AML-193 (cell line): Measurements from ENCODE around the gene CRIP2.

Source experiments
- DNase-seq, 2 experiments: peaks; one replicate each; lab custom pipeline; 2025; lab: John Stamatoyannopoulos, UW

The CRIP2 gene

DNA sequence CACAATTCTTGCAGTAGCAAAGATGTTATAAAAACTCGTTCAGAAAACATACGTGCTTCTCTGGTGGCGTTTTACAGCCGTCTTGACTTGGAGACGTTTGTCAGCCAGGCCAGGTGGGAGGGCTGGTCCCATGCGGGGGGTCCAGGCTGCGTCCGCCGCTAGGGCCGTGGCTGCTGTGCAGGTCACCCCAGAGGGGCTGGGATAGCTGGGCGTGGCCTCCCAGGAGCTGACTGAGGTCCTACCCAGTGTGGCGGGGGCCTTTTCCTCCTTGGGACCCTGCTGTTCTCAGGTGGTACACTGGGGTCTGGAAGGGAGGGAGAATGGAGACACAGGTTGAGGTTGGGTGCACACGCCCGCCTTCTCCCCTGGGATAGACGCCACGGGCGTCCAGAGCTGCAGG lies 29.8 kb upstream of the CRIP2 start:
- no peak for DNase-seq

DNA sequence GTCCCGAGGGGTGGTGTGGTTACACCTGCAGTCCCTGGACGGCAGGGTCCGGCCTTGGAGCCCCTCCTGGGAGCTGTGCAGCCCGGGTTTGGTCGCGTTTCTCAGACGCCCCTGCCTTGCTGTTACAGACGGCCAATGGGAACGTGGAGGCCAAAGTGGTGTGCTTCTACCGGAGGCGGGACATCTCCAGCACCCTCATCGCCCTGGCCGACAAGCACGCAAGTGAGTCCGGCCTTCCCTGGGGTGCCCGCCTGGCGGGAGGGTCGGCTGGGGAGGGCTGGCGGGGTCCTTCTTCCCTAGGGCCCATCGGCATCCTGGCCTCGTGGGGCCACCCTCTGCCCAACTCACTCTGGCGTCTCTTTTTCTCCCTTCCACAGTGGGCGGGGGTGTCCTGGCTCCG lies 29.3 kb upstream of the CRIP2 start:
- no peak for DNase-seq

DNA sequence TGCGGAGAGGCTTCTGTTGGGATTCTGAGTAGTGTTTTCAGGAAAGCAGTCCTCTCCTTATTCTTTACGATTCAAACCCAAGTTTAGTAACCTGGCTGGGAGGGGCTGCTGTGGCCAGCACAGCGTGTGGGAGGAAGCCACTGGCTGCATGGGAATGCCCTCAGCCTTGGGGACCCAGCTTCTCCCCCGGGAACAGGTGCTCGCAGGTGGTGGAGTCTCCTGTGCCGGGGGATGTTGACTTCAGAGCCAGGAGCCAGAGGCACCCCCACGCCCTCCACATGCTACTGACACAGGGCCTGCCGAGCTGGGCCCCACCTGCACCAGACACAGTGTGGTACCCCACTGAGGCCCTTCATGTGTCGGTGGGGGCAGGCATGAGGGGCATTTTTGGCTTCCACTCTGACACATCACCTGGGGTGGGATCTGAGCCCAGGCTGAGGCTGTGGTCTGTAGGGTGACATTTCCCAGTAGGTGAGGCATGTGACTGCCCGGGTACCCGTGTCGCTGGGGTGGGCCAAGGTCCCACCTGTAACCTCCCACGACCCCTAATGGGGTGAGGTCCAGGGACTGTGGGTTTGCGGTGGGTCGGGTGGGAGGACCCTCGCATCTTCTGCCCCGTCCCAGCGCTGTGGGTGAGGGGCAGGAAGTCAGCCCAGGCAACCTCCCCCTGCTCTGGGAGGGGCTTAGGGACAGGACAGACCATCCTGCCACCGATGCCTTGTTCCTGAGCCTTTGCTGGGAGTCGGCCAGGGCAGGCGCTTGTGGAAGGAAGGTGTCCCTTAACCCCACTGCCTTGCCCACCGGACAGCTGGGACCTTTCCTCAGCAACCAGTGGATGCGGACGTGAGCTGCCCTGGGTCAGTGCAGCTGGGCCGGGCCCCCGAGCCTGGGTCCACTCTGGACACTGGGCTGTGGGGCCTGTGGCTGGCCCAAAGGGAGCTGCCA lies 28.4 kb upstream of the CRIP2 start:
- DNase-seq = no peak

DNA sequence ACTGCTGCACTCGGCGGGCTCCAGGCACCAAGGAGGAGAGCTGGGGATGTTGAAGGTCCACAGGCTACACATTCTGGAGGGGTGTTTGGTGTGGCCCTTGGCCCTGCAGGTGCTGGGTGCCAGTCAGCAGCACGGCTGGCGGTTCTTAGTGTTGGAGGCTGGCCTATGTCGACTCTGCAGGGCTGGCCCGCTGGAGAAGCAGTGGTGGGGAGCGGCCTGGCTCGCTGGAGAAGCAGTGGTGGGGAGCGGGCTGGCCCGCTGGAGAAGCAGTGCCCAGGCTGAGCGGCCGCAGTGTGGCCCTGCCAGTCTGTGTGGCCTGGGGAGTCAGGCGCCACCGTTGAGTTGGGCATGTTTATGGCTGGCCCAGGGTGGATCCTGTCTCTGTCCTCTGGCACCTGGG lies 27.6 kb upstream of the CRIP2 start:
- DNase-seq = no peak

DNA sequence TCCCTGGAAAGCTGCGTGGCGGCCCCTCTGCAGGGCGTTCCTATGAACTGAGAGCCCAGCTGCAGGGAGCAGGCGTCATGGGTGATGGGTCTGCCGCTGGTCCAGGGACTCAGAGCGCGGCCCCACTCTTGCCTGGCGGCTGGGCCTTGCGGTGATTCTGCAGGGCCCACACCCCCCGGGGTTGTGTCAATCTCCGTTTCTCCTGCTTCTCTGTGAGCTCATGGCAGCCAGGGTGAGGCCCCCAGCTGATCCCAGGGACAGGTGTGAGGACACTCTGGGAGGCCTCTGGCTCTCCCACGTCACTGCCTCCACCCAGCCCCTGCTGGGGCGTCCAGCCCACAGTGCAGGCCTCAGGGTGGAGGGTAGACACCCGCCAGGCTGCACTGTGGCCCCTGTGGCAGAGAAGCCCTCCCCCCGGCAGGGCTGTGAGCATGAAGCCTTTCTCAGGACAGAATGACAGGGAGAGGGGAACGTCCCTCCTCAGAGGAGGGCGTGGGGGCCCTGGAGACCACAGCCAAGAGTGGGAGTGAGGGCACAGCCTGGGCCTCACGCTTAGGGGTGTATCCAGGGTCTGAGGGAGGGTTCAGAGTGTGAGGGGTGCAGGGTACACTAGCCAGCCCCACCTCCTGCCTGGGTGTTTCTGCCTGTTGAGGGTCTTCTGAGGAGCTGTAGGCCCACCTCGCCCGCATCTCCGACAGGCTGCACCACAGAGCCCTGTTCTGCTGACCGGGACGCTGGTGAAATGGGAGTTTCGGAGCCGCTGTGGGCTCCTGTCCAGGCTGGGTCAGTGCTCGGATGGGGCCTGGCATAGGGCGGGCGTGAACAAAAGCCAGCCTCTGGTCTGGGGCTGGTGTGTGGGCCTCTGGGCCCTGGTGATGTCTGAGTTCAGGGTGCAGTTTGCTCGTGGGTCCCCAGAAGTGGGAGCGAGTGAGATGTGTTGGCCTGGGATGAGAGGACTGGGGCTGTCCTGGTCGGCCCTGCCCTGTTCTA lies 26.7 kb upstream of the CRIP2 start:
- DNase-seq = no peak

DNA sequence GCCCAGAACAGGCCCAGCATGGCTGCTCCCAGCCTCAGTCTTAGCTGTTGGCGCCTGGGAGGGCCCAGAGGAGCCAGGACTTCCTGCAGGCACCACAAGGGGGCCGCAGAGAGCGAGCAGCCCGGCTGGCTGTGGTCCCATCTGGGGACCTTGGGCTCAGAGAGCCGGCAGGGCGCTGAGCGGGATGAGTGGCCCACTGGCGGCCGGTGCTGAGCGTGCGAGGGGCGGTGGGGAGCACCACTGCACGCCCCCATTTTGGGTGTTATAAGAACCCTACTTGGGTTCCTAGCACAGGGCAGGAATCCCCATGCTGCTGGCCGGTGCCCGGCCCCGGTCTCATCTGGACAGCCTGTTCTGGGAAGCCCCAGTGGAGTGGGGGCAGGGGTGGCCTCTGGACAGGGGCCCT lies 25.9 kb upstream of the CRIP2 start:
- no peak for DNase-seq

DNA sequence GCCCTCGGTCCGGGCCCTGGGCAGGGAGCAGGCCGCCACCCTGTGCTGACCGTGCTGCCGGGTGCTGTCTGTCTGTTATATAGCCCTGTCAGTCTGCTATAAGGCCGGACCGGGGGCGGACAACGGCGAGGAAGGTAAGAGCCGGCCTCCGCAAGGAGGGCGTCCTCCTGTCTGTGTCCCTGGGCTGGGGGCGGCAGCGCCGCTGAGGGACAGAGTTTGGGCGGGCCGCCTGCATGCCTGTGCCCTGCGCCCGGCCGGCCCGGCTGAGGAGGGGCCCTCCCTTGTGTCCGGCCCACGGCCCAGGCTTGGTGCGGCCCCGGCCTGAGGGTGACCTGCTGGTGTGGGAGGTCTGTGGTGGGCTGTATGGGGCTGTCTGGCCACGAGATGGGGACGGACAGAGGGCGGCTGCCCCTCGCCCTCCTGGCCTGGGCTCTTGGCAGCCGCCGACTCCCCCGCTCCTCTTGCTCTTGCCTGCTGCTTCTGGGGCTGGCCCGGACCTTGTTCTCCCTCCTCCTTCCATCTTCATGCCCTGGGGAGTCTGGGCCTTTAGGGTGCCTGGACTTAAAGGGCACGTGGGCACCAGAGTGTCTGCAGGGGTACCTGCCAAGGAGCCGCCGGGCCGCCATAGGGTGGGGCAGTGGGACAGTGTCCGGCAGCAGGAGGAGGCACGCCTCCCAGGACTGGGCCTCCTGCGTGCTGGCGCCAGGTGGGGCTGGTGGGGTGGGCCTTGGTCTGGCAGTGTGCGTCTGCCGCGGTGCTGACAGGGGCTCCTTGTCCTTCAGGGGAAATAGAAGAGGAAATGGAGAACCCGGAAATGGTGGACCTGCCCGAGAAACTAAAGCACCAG lies 25.1 kb upstream of the CRIP2 start:
- DNase-seq = no peak

DNA sequence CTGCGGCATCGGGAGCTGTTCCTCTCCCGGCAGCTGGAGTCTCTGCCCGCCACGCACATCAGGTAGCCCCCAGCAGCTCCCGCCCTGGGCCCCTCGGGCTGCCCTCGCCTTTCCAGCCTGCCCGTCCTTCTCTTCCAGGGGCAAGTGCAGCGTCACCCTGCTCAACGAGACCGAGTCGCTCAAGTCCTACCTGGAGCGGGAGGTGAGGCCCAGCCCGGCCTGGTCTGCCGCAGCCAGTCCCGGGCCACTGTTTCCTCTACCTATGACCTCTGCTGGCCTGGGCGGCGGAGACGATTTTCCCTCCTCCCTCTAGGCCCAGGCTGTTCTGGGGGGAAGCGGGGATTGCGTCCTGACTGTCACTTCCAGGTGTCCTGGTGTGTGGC lies 24.5 kb upstream of the CRIP2 start:
- DNase-seq = no peak

DNA sequence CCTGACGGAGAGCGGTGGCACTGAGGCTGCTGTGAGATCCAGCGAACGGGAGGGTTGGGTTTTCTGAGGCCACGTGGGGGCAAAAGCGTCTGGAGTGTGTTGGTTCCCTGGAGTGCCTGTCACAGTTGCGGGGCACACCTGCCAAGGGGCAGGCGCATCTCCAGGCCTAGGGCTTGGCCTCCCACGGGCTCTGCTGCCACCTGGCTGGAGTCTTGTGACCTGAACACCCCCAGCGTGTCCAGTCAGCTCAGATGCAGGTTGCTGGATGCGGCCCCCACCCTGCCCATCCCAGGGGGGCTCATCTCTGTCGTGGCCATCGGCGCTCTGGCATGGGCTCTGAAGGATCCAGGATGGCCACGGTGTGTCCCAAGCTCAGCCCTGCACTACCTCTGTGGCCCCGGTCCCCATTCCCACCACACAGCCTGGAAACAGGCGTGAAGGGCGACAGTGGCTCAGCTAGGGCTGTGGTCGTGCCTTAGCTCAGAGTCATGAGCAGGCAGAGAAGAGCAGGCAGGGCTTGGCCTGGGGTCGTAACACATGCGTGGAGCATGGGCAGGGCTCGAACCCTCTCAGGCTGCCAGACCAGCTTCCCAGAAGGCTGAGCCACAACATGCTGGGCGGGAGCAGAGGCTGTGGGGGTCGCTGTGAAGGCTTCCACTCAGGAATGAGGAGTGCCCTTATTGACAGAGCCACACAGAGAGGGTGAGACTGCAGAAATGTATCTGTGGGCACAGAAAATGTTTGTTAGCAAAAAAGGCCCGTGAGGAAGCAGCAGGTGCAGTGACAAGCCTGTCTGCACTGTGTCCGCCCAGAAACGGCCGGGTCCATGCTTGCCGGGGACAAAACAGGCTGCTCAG lies 23.5 kb upstream of the CRIP2 start:
- no peak for DNase-seq

DNA sequence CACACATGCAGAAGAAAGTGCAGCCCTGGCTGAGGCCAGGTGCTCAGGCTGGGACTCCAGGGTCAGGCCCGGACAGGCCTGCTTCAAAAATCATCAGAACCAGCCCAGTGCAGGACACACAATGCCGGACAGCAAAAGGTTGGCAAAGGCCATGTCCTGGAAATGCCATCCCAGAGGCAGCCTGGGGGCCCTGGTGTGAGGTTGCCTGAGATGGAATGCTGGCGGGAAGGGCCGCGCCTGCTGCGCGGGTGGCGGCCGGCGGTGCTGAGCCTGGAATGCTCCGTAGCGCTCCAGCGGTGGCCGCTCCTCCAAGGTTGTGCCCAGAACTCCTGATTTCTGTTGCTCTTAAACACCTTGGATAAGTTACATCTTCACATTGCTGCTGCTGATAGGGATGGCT lies 21.7 kb upstream of the CRIP2 start:
- no peak for DNase-seq

DNA sequence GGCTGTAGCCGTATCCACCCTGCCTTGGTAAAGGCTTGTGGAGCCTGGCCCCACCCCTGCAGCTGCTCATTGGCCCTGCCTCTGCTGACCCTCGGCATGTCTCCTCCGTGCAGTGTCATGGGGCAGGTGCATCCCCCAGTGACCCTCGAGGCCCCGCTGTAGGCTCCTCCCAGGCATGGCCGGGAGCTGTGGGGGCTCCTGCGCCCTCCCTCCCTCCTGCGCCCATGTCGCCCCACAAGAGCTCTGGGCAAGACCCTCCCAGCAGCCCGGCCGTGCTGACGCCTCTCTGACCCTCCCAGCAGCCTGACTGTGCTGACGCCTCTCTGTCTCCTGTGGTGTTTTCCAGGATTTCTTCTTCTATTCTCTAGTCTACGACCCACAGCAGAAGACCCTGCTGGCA lies 20.8 kb upstream of the CRIP2 start:
- DNase-seq = no peak

DNA sequence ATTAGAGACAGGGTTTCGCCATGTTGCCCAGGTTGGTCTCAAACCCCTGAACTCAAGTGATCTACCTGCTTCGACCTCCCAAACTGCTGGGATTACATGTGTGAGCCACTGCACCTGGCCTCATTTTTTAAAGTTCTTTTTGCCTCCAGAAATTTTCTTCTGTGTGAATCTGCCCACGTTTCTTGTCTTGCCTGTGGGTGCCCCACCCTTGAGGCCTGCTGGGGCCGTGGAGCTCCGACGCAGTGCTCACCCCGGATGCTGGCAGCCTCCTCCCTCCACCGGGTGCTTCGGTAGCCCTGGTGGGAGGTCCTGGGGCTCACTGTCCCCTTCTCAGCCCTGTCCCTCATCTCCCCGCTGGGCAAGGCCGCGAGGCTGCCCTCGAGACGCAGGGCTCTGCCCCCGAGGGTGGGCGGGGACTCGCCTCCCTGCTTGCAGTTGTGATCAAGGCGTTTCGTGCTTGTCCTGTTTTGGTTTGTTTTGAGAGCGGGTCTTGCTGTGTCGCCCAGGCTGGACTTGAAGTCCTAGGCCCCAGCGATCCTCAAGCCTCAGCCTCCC lies 19.5 kb upstream of the CRIP2 start:
- DNase-seq = no peak

DNA sequence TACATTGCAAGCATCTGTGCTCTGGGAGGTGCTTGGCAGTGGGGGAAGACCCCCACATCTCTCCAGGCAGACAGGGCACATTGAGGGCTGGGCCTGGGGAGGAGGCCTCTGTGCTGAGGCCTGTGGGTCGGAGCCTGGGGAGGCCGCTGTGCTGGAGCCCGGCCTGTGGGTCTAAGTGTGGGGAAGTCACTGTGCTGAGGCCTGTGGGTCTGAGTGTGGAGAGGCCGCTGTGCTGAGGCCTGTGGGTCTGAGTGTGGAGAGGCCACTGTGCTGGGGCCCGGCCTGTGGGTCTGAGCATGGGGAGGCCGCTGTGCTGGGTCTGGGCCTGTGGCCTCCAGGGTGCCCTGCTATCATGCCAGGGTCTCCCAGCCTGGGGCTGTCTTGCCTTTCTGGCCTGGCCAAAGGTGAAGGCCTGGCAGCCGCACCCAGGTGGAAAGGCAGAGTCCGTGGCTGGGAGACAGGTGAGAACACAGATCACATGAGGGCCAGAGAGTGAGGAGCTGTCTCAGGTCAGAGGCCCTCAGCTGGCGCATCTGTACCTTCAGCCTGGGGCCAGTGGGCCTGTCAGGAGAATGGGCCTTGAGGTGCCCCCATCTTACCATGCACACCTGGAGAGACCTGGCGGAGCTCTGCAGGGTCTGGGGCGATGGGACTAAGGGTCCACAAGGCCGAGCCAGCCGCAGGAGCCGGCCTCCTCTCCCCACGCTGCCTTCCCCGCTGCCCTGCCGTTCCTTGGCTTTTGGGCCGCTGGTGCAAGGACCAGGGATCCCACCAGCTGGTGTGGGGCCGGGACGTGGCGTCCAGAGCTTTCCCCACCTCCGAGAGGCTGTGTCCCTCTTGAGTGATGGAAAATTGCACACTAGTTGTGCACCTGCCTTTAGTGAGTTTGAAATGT lies 18.6 kb upstream of the CRIP2 start:
- DNase-seq = no peak

DNA sequence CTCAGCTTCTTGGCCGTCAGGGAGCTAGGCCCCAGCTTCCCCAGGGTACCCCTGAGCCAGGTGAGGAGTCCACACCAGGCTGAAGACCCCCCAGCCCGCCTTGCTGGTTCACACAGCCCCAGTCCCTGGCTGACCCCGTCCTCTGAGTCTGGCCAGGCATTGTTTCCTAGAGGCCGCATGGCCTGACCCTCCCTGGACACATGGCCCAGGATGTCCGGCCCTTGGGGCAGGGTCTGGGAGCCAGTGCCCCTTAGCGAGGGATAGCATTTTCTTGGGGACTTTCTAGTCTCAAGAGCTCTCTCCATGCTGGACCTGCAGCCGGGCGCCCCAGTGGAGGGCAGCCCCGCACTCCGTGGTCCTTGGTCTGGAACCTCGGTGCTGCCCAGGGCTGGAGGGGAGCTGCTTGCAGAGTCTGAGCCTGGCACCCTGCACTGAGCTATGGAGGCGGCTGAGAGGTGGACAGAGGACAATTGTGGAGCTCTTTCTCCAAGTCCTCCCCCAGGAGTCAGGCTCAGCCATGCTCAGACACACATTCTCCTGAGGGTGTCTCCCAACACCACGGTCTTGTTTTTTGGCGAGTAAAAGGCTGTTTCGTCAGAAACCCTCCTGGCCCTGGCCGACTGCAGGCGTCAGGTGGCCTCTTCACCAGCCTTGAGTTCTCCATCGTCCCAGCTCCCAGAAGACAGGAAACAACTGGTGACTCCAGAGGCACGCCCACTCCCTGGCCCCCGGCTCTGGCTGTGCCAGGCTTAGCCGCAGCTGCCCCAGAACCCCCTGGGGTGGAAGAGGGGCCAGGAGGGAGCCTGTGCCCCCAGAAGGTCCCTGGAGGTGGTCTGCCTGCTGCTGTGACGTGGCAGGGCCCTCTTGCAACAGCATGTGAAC lies 17.6 kb upstream of the CRIP2 start:
- no peak for DNase-seq

DNA sequence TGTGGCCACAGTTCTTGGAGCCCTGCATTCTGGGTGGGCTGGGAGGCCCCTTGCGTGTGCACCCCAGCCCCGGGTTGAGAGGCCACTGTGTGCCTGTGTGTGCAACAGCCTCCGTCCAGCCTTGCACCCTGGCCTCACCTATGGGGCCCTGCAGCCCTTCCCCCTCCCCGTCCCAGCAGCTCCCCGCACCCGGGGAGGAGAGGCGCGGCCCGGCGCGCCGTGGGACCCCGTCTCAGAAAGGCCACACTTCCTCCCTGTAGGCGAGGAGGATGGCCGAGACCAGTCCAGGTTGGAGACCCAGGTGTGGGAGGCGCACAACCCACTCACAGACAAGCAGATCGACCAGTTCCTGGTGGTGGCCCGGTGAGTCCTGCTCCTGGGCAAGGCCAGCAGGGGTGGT lies 16.6 kb upstream of the CRIP2 start:
- DNase-seq = no peak

DNA sequence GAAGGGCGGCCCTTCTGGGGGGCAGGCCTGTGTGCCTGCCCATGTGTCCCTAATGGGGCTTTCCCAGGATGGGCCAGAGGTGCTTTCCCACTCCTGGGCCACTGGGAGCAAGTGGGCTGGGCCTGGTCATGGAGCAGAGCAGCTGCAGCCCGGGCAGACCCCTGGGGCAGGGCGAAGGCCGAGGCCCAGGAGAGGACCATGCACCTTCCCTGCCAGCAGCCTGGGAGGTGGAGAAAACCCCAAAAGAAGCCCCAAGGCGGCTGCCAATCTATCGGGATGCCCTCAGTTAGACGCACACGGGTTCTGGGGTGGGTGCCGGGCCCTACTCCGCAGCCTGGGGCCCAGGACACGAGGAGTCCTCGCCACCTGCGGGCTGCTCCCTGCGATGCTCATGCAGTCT lies 16.1 kb upstream of the CRIP2 start:
- DNase-seq = no peak

DNA sequence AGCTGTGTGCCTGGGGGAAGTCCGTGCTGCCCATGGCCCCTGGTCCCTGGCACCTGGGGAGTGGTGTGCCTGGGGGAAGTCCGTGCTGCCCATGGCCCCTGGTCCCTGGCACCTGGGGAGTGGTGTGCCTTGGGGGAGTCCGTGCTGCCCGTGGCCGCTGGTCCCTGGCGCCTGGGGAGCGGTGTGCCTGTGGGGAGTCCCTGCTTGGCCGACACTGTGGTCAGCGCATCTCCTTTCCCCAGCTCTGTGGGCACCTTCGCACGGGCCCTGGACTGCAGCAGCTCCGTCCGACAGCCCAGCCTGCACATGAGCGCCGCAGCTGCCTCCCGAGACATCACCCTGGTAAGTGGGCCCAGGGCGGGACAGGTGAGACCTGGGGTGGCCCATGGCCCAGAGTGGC lies 14.5 kb upstream of the CRIP2 start:
- no peak for DNase-seq

DNA sequence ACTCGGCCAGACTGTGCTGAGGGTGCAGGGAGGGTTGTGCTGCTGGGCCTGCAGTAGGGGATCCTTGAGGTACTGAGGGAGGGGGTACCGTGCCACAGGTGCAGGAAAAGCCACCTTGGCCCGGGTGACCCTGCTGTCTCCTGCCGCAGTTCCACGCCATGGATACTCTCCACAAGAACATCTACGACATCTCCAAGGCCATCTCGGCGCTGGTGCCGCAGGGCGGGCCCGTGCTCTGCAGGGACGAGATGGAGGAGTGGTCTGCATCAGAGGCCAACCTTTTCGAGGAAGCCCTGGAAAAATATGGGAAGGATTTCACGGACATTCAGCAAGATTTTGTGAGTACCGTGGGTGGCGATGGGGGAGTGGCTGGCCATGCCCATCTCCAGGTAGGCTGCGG lies 14.0 kb upstream of the CRIP2 start:
- no peak for DNase-seq

DNA sequence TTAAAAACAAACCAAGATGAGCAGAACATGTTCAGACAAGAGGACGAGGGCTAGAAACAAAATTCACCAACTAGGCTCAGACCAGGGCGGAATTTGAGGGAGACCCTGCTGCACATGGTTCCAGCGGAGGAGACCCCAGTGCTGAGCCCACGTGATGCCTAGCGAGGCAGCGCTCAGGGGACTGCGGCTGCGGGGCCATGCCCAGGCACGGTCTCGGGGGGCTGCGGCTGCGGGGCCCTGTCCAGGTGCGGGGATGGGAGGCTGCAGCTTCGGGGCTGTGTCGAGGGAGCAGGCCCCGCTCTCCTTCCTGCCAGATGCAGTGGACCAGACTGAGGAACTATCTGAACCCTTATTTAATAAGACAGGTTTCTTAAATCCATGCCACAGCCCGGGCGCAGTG lies 12.7 kb upstream of the CRIP2 start:
- DNase-seq = no peak
